DMS114 treated with DMSO at 0.1 percent for 48 hours (cell line): ENCODE measurements around the gene PFKL.
"Not testable (repeated sequence)": the region's sequence is repeated elsewhere in the genome, so short reads cannot be mapped to it uniquely, and the experiment has no call there.

Experiments
- DNase-seq: peaks from one replicate; lab custom pipeline; 2025; ENCODE audit not compliant: unreplicated experiment; lab: John Stamatoyannopoulos, UW

PFKL gene

DNA sequence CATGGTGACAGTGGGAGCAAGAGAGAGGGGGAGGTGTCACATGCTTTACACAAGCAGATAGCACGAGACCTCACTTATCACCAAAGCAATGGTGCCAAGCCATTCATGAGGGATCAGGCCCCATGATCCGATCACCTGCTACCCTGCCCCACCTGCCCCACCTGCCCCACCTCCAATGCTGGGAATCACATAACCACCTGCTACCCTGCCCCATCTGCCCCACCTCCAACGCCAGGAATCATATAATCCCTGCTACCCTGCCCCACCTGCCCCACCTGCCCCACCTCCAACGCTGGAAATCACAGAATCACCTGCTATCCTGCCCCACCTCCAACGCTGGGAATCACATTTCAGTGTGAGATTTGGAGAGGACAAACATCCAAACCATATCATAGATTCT lies 24.8 kb upstream of the PFKL start:
- no peak for DNase-seq

DNA sequence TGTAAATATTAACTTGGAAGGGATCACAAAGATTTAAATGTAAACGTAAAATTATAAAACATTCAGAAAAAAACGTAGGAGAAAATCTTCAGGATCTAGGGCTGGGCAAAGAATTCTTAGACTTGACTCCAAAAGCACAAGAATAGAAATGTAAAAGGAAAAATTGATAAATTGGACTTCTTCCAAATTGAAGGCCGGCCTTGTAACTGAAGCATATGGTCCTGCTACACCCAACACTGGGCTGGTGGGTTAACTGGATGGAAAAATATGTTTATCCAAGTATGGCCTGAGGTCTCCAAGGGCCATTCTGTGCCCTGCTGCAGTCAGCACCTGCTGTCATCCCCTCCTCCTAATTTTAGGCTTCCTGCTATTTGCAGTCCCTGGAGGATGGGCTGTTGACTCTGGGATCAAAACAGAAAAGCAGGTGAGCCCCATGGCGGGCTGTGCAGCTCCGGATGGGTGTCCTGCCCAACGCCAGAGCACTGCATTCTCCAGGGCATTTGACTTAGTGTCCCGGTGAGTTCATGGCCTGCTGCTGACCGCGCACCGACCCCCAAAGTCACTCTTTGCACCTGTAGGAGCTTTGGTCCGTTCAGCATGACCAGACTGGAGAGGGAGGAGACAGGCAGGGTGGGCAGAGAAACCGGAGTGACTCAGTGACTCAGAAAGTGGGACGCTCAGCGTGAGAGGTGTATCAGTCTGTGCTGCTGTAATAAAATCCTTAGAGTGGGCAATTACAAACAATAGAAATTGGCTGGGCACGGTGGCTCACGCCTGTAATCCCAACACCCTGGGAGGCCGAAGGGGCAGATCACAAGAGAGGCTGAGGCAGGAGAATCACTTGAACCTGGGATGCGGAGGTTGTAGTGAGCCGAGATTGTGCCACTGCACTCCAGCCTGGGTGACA lies 20.2 kb upstream of the PFKL start:
- no peak for DNase-seq

DNA sequence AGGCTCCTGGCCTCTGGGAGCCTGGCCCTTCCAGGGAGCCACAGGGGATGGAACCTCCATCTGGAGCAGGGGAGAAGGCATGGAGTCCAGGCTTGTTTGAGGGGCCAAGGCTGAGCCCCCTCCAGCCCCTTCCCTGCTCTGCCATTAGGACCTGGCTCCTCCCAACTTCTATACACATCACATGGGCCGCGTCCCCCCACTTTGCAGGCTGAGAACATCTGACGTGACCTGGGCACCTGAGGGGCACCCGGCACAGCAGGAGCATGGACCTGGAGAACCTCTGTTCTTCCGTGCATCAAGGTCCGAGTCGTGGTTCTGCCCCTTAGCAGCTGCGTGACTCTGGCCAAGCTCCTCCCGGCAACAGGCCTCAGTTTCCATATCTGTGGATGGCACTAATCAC lies 18.1 kb upstream of the PFKL start:
- DNase-seq: no peak

DNA sequence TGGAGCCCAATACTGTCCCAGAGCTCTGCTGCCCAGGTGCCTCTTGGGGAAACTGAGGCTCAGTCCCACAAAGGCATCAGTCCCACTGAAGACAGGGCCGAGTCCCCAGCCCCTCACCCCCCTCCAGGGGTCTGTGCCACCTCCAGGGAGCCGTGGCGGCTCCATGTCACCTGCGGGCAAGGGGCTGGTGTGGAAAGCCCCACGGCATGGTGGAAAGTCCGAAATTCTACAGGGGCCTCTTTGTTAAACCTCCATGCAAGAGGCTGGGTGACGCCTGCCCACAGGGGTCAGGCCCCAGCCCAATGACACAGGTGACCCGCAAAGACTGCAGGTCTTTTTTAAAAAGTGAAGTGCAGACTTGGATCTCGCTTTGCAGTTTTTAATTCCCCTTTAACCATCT lies 17.5 kb upstream of the PFKL start:
- DNase-seq: no peak

DNA sequence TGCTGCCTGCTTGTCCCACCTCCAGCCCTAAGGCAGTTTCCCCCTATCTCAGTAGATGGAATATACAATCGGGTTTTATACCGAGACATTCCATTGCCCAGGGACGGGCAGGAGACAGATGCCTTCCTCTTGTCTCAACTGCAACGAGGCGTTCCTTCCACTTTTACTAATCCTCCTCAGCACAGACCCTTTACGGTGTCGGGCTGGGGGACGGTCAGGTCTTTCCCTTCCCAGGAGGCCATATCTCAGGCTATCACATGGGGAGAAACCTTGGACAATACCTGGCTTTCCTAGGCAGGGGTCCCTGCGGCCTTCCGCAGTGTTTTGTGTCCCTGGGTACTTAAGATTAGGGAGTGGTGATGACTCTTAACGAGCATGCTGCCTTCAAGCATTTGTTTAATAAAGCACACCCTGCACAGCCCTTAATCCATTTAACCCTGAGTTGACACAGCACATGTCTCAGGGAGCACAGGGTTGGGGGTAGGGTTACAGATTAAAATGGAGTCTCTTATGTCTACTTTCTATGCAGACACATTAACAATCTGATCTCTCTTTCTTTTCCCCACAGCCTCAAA lies 16.6 kb upstream of the PFKL start:
- DNase-seq: not testable (repeated sequence)

DNA sequence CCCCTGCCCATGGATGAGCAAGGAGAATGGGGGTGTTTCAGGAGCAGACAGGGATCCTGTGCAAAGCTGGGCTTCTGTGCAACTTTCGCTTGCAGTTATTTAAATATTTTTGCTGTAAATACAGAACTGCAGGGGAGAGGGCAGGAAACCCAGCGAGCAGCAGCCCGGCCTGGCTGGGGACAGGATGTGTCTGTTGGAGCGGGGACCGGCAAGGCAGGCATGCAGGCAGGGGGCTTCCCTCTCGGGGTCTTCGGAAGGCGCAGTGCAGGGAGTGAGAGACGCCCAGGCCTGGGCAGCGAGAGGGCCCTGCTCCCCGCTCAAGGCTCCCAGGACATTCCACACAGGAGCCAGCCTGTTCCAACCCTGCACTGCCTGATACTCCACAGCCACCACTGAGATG lies 15.9 kb upstream of the PFKL start:
- no peak for DNase-seq

DNA sequence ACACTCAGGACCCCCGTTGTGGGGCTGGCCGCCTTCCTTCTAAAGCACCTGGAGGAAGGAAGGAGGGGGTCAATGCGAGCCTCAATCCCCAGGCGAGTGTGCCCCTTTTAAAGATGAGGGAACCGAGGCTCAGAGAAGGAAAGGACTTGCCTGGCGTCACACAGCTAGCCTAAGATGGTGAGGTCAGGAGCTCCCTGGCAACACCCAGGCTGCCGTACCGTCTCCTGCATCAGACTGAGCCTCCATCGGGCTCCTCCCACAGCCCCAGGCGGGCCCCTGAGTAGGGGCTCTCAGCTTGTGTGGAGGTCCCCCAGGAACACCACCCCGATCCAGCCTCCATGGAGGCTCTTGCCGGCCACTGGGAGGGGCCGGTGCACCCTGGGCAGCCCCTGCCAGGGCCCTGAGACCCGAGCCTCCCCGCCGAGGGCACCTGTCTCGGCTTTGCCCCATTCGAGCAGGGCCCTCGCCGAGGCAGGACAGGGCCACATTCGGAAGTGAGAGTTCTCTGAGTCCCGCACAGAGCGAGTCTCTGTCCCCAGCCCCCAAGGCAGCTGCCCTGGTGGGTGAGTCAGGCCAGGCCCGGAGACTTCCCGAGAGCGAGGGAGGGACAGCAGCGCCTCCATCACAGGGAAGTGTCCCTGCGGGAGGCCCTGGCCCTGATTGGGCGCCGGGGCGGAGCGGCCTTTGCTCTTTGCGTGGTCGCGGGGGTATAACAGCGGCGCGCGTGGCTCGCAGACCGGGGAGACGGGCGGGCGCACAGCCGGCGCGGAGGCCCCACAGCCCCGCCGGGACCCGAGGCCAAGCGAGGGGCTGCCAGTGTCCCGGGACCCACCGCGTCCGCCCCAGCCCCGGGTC lies 14.5 kb upstream of the PFKL start, which contains the start of gene AIRE:
Gene AIRE, plus strand, starts transcription at position 739 of the 855 bp plus-strand sequence. CDS start 131 bp downstream, outside the sequence.
- DNase-seq: no peak

DNA sequence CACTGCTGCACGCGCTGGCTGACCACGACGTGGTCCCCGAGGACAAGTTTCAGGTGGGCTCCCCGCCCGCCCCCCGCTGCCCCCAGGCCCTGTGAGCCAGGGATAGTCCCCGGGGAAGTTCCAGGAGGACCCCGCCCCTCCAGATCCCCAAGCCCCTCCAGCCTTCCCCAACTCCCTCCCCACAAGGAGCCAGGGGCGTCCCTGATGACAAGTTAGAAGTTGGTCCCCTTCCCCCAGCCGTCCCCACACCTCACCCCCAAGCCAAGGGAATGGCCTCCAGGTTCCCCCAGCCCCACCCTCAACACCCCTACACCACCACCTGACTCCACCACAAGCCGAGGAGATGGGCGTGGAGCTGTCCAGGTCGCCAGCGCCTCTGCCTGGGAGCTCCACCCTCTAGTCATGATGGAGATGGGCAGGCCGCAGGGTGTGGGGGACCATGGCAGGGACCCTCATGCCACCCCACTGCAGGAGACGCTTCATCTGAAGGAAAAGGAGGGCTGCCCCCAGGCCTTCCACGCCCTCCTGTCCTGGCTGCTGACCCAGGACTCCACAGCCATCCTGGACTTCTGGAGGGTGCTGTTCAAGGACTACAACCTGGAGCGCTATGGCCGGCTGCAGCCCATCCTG lies 13.7 kb upstream of the PFKL start:
- DNase-seq: no peak

DNA sequence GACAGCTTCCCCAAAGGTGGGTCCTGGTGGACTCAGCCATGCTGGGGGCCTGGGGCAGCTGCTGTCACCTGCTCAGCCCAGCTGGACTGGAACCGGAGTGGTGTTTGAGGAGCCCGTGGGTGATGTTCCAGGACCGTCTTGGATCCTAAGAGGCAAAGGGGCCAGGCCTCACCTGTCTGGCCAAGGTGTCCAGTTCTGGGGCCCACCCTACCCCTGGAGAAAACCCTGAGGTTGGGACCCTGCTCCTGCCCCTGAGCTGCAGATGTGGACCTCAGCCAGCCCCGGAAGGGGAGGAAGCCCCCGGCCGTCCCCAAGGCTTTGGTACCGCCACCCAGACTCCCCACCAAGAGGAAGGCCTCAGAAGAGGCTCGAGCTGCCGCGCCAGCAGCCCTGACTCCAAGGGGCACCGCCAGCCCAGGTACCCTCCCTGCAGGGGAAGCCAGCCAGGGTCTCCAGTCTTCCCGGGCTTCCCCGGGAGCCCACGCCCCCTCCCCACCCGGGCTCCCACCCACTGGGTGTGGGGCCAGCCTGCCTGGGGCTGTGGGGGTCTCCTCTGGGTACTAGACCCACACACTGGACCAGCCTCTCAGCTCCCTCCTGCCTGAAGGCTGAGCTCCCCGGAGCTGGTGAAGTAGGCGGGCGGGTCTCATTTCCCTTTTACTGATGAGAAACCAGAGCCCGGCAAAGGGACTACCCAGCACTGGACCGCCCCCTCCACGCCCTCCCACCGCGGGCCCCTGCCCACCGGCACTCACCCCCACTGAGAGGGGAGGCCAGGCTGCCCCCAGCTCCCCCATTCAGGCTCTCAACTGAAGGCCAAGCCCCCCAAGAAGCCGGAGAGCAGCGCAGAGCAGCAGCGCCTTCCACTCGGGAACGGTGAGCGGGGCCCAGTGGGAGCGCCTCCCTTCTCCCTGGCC lies 12.9 kb upstream of the PFKL start:
- no peak for DNase-seq

DNA sequence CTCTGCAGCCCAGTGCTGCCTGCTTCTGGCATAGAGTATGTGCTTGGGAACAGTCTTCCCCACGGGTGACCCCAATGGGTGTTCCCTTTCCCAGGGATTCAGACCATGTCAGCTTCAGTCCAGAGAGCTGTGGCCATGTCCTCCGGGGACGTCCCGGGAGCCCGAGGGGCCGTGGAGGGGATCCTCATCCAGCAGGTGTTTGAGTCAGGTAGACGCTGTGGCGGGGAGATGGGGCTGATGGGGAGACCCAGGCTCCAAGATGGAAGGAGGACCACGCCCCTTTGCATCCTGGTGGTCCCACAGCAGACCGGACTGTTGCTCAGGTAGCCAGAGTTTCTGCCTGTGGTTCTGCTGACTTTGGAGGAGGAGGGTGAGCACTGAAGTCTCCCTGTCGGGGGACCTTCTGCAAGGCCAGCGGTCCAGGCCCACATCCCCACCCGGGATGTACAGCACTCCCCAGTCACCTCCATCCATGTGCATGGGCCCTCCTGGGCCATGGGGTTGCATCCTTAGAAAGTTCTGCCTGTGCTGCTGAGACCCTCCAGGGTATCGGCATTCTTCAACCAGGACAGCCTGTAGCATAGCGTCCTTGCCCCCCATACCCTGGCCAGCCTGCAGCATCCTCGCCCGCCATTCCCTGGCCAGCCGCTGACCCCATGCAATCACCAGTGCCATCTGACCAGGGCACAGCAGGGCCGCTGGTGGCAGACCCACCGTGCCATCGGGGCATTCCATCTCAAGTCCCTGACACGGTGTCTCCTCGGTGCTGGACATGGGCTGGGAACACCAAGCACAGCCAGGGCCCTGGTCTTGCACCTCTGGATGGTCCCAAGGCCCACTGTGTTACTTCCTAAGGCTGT lies 11.4 kb upstream of the PFKL start:
- no peak for DNase-seq

DNA sequence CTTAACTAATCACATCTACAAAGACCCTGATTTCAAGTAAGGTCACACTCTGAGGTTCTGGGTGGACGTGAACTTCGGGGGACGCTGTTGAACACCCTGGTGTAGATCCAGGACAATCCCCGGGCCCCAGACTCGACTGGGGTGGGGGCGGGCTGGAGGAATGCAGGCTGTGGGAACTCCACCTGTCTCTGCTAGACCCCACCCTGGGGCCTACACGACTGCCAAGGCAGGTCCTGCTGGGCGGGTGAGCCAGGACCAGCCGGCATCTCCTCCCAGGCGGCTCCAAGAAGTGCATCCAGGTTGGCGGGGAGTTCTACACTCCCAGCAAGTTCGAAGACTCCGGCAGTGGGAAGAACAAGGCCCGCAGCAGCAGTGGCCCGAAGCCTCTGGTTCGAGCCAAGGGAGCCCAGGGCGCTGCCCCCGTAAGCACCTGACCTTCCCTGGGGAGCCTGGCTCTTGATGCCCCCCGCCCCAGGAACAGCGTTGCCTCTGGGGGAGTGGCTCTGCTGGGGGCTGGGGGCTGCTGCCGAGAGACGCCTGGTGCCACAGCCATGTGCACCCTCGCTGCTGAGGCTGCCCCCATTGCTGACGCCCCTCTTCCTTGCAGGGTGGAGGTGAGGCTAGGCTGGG lies 10.4 kb upstream of the PFKL start:
- no peak for DNase-seq

DNA sequence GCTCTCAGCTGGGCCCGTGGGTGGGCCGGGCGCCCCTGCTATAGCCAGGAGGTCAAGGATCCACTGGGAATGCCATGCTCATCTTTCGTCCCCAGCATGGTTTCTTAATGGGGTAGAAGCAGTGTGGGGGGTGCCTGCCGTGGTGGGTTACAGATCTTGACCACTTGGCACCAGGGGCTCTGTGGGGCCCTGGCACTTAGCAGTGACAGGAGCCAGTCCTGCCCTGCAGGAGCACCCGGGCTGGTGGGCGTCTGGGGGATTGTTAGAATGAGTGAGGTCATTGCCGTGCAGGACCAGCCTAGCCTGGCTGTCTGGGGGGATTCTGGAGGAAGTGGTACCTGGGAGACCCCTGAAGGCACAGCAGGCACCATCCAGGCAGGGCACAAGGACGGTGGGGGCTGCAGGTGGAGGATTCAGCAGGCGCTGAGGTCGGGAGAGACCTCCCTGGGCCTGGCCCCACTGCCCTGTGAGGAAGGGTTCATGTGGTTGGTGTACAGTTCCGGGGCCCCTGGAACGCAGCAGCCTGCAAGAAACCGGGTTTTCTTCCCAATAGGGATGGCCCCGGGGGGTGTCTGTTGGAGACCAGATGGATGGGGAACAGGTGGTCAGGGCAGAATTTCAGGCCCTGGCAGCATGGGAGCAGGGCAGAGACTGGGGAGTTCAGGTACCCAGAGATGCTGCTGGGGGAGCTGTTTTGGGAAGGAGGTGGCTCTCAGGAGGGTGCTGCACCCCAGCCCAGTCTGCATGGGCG lies 9.4 kb upstream of the PFKL start:
- no peak for DNase-seq

DNA sequence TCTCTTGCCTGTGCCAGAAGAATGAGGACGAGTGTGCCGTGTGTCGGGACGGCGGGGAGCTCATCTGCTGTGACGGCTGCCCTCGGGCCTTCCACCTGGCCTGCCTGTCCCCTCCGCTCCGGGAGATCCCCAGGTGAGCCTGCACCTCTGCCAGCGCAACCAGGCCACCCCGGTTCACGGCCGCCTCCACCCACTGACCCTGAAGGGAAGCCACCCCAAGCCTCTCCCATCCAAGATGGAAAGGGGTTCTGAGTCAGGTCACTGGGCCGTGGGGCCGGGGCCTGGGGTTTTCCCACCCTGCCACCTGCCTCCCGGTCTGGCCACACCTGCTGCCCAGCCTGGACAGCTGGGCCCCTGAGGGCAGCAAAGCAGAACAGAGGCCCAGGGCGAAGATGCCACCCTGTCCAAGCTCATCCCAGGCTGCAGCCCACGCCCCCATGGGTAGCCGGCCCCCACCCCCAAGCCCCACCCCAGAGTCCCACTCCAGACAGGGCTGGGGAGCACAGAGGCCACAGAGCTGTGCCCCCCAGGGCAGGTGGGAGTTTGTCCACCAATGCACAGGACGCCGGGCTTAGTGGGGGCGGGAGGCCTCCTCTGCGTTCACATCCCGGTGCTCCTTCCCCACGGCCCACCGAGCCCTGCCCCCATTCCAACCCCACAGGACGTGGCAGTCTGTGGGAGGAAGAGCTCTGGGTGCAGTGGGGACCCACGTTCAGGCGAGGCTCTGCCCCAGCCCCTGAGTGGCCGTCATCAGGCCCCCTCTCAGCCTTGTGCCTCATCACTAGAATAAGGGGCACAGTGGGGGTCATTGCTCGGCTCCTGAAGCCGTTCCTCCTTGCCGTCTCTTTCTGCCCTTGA lies 8.5 kb upstream of the PFKL start:
- DNase-seq: no peak

DNA sequence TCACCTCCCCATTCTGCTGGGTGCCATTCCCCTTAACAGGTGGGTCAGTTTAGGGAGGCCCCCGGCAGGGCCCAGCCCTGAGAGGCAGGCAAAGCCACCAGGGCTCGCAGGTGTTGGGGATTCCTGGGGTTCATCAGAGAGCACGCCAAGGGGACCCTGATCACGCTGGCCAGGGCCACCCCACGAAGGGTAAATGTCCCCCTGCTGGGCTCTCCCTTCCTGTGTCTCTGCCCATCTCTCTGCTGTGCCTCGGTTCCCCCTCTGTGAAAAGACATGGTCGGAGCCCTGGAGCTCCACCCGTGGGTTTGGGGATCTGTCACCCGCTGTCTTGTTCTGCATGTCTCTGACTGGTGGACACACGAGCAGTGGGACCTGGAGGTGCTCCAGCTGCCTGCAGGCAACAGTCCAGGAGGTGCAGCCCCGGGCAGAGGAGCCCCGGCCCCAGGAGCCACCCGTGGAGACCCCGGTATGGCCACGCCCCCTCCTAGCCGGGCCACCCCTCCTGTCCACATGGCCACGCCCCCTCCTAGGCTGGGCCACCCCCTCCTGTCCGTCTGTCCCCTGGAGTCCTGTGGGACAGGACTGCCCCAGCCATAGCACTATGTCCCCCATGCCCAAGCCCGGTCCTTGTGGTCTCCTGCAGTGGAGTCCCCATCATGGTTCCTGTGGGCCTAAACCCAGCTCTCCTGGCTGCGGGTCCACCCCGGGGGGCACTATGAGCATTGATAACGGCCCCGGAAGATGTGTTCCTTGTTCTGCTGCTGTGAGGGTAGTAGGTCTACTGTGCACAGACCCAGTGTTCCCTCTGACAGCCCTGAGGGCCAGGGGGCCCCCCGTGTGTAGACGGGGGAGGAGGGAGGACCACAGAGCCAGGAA lies 7.7 kb upstream of the PFKL start:
- DNase-seq: no peak

DNA sequence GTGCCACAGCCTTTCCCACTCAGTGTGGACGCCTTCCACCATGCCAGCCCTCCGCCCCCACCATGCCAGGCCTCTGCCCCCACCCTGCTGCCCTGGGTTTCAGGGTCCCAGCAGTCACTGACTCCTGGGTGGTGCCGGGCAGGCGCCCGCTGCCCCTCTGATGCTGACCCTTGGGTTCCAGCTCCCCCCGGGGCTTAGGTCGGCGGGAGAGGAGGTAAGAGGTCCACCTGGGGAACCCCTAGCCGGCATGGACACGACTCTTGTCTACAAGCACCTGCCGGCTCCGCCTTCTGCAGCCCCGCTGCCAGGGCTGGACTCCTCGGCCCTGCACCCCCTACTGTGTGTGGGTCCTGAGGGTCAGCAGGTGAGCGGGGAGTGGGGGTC lies 7.0 kb upstream of the PFKL start:
- no peak for DNase-seq

DNA sequence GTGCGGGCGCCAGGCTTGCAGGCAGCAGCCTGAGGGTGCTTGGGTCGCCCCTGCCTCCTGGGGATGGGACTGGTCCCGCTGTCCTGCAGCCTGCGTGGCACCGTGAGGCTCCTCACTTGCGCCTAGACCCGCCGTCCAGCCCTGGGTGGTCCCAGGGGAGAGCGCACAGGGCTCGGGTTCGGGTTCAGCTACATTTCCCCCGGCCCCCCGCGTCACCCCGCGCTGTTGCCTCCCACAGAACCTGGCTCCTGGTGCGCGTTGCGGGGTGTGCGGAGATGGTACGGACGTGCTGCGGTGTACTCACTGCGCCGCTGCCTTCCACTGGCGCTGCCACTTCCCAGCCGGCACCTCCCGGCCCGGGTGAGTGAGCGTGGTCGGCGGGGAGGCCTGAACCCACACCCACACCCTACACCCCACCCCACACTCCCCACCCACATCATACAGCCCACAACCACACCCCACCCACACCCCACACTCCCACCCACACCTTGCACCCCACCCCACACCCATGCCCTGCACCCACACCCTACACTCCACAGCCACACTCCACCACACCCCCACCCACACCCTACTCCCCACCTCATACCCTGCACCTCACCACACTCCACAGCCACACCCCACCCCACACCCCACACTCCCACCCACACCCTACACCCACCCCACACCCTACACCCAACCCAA lies 6.2 kb upstream of the PFKL start:
- DNase-seq: no peak
